ENCODE data around the gene HSD17B12.

Gene HSD17B12

DNA sequence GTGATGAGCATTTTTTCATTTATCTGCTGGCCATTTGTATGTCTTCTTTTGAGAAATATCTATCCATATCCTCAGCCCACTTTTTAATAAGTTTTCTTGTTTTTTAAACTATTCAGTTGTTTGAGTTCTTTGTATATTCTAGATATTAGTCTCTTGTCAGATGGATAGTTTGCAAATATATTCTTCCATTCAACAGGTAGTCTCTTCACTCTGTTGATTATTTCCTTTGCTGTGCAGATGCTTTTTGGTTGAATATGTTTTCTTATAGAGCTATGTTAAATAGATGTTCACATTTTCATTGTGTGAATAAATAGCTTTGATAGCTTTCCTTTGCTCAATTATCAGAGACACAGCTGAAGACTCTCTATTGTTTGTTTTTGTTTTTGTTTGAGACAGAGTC, 131.9 kb downstream of the HSD17B12 start:
- no peak for DNase-seq

DNA sequence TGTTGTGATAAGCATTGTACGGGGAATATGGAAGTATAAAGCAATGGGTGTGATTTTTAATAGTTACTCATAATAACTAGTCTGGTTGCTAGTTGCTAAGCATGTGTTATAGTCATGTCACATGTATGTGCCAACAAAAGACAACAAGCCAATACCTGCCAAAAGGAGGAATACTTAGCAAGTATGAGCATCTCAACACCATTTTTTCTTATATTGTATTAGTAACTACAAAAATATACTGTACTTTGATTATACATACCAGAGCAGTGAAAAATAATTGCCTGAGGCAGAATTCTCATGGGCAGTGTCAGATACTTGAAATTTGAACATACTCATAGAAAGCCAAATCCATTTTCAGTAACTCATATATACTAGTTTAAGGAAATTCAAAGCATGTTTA, 137.7 kb downstream of the HSD17B12 start:
- no peak for DNase-seq

DNA sequence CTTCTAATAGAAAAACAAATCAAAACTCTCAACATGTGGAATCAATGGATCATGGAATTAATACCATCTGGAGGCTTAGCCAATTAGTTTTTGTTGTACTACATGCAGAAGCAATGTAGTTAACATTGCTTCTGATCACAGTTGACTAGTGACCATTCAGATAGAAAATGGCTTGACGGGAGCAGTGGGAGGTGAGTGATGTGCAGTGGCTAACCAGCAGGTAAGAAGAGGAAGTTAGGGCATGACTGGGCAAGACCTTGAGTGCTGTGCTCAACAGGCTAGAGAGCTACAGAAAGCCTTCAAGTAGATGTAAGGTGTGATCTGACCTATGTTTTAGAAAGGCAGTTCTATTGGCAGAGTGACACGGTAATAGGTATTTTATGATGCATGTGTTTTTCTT, 139.4 kb downstream of the HSD17B12 start:
- DNase-seq, result no peak

DNA sequence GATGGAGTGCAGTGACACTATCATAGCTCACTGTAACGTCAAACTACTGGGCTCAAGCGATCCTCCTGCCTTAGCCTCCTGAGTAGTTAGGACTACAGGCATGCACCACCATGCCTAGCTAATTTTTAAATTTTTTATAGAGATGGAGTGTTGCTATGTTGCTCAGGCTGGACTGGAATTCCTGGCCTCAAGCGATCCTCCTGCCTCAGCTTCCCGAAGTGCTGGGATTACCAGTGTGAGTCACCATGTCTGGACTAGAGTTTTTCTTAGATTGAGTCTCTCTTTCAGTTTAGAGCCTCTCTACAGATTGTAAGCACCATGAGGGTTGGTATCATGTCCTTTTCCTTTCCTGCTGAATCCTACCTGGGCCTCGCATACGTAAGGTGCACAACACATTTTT, 142.8 kb downstream of the HSD17B12 start:
- DNase-seq, result no peak

DNA sequence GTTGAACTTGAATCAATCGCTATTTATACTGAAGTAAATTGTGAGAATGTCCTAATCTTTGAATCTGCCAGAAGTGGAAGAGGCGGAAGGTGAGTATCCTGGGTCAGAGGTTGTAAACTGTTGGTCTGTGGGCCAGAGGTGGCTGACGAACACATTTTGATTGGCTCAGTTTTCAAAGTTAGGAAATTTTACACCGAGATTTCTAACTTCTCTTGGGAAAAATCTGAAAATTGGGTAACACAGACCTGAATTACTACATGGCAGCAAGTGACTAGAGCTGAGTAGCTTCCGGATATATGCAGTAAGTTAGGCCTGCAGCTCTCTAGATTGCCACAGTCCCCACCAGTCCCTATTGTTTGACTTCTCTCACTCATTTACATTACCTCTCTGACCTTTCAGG, 143.3 kb downstream of the HSD17B12 start:
- no peak for DNase-seq

DNA sequence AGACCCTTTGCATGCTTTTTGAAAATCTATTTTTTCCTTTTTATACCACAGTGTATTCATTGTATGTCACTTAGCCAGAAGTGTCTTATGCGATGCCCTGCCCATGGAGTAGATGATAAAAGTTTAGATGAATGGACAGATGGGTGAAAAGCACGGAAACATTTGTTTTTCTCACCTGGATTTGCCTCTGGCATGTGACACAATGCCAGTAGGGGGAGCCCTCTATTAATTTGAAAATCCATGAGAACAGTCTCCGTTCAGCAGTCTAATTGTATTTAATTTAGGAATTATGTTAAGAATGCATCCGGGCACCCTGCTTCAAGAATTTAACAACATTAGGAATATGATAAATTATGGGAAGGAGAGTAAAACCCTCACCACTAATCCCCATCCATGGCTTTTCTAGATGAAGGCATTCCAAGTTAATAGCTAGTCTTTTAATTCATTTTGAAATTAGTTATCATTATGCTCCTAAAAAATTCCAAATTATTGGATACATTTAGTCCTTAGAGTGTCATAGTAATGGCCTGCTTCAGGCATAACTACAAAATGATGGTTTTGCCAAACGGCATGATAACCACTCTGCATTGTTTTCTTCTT, 144.8 kb downstream of the HSD17B12 start:
- peak; percentile 7 for DNase-seq

DNA sequence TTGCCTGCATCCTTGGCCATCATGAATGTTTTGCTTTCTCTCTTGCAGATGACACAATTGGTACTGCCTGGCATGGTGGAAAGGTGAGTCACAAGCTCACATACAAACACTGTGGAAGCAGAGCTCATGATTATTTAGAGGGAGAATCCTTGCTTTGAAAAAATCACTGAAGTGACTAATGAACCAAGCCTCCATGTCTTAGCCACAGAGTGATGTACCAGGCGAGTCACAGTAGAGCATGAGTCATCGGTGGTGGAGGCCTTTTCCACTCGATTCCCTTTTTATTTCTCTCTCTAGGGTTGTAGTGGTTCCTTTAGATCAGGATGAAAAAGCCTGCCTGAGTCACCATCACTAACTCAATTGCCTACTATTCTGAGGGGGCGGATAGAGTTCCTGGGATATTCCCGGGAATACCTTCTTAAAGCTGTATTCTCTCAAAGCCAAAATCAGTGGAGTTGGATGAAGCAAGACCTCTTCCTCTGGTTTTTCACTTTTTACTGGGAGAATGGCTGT, 150.4 kb downstream of the HSD17B12 start:
- peak; percentile 43 for DNase-seq

DNA sequence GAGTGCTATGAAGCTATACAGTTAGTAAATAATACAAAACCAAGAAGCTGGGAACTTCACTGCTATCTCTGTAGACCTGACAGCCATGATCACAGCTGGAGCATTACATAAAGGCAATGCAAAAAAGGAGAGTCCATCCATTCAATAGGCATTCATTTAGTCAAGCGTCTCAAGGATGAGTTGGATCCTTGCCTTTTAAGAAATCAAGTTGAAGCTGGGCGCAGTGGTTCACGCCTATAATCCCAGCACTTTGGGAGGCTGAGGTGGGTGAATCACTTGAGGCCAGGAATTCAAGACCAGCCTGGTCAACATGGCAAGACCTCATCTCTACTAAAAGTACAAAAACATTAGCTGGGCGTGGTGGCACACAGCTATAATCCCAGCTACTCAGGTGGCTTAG, 152.0 kb downstream of the HSD17B12 start:
- no peak for DNase-seq

DNA sequence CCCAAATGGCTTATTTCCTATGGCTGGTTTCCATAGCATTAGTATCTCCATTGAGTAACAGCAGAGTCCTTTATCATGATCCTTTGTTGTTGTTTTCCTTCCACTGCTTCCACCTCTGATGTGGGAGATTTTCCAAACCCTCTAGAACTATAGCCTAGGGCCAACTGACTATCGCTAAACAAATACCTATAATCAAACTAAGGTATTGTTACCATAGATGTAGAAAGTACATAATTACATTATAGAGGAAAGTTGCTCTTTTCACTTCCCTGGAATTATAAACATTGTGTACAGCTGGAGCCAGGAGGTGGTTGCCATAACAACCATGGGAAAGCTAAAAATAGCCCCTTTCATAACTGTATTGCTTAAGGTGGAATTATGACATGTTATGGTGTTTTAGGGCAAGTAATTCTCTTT, 153.1 kb downstream of the HSD17B12 start:
- no peak for DNase-seq

DNA sequence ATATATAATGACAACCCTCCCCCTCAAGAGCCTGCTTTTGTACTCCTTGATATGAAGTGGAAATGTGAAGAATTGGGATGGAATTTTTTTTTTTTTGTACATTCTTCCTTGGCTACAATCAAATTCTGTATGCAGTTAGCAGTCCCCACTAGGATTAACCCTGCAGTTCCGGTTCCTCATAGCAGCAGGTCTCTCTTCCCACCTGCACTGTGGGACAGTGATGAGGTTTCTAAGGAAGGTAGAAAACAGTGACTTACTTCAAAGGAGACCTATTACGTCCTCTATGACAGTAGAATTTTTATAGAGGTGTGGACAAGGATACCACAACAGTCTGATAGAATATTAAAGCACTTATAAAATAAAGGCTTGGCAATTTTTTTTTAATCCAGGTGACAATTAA, 153.7 kb downstream of the HSD17B12 start:
- no peak for DNase-seq

DNA sequence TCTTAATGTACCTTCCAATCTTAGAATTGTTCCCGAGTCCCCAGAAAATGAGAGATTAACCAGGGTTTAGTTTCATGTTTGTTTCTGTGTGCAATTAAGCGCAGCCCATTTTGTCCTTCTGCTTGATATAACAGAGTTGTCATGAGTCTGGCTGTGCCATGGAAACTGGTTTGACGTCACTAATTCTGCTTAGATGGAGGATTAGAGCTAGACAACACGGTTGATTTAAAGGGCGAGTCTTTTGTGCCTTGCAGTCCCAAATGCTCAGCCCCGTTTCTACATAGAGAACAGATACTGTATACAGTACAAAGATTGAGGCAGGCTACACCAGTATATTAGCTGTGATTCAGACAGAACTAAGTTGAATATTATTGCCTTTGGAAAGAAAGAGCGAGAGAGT, 154.6 kb downstream of the HSD17B12 start:
- no peak for DNase-seq

DNA sequence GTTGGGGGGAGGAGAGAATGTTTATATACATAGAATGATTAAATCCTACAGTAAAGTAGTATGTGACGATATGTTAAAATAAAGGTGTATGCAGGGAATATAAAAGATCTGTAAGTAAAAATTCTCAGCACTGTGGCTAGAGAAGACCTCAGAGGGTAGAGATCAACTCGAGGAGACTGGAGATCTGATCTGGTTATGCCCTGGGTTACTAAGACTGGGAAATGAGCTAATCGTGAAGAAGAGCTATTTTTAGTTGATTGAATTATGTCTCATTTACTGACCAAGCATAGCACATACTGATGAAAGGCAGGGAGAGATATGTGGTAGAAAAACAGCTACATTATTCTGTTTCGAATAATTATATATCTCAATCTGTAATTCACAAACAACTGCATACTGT, 157.3 kb downstream of the HSD17B12 start:
- no peak for DNase-seq

DNA sequence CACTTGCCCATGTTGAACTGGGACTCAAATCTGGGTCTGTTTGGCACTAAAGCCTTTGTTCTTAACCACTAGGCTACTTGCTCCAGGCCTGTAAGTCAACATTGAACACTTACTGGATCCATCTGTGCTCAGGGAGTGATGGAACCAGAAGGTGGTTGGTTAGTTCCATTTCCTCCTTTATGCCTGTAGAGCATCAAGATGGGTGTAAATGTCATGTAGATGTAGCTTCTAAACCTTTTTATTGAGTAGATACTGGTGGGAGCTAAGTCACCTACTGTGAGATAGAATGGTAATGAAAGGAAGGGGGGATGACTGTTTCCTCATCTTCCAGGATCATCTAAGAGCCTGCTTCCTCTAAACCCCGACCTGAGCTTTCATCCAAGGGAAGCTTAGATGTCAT, 161.5 kb downstream of the HSD17B12 start:
- DNase-seq, result no peak

DNA sequence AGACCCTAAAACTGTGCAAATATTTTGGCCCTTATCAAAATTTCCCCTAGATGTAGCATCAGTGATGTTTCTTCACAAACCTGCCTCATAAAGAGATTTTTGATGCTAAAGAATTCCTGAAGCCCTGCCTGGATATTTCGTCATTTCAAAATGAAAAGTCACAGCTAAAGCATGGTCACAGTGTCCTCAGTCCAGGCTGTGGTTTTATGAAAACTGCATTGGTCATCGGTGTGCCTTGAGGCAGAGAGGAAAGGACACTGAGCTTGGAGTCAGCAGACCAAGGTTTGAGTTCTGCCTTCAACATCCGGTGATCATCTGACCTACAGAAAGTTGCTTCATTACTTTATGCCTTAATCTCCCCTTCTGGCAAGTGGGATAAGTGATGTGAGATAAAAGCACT, 165.3 kb downstream of the HSD17B12 start:
- no peak for DNase-seq

DNA sequence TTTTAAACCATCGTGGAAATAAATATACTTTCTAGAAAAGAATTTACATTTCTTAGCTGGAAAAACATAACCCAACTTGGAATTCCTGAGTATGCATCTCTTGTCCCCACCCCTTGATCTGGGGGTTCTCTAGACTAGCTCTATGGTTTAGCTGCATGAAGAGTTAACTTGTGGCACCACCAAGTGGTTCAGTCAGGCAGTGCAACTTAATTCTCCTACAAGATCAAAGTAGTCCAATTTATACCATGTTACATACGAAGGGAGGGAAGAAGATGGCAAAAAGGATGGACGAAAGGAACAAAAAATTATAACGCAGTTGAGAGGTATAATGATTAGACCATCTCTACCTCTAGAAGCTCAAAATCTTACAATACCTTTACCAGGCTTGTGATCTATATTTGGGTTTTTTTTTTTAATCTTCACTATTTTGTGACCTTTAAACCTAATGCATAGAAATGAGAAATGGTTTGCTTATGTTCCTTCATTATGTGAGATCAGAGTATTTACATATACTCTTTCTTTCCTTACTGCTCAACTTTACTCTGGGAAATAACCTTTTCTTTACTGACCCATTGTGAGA, 171.6 kb downstream of the HSD17B12 start:
- DNase-seq, result peak; percentile 59

DNA sequence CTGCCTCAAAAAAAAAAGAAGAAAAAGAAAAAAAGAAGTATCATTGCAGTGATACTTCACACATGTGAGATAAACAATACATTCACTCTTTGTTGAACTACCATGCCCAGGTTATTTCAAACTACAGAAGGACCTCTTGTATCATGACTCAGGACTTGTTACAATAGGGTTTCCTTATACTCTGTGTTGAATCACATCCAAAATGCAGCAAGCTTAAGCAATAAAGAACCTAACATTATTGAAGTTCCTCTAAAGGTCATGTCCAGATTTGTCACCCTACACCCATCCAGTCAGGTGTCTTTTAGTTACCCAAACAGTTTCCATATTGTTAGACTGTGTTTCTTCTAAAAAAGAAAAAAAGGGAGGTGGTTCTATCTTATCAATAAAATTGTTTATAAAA, 173.2 kb downstream of the HSD17B12 start:
- DNase-seq, result no peak

DNA sequence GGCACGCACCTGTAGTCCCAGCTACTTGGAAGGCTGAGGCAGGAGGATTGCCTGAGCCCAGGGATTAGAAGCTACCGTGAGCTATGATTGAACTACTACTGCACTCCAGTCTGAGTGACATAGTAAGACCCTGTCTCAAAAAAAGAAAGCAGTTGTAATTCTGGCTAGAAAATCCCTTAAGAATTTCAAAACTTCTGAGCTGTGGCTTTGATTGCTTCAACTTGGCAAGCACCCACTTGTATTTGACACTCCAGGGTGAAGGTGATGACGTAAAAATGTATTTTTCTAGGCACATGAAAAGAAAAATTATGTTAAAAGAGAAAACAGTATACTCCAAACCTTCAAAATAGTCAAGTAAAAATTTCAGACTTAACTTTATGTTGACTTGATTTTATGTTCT, 176.5 kb downstream of the HSD17B12 start:
- no peak for DNase-seq

DNA sequence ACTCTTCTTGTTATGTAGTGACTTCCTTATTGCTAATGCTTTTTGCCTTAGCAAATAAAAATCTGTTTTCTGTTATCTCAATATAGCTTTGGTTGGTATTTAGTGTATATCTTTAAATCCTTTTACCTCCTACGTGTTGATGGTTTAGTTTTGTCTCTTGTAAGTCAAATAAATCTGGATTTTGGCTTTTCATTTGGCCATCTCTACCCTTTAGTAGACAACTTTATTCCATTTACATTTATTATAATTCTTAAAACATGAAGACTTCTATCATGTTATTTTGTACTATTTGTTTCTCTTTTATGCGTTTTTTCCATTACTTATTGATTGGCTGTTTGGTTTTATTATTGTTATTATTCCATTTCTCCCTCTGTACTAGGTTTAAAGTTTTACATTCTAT, 180.6 kb downstream of the HSD17B12 start:
- no peak for DNase-seq

DNA sequence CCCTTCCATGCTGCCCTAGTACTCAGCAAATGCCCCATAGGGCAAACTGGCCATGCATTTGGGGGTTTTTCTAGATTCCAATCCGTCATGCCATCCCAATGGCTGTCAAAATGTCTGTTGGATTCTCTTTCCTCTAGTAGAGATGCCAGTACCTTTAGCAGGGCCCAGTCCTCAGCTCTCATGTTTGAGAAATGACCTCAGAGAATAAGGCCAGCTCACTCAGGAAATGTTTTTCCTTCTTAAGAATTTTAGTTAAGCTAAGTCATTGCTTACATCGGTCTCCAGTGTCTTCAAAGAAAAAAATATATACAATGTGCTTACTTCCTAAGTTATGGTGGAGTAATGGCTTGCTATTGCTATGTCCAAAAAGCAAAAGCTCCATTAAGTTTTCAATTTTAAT, 186.0 kb downstream of the HSD17B12 start:
- DNase-seq, result no peak

DNA sequence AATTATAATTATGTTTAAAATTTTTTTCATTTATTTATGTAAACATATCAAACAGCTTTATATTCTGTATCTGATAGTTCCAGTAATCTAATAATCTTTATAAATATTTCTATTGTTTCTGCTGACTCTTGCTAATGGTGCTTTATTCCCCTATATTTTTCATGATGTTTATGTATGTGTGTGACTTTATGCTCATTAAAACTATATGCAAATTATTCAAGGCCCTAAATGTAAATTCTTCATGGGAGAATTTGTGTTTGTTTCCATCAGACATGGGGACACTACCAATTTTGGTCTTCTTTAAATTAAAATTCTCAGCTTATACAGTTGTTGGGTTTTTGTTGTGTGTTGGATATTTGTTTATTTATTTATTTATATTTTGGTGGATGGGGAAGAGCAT, 186.4 kb downstream of the HSD17B12 start:
- no peak for DNase-seq

DNA sequence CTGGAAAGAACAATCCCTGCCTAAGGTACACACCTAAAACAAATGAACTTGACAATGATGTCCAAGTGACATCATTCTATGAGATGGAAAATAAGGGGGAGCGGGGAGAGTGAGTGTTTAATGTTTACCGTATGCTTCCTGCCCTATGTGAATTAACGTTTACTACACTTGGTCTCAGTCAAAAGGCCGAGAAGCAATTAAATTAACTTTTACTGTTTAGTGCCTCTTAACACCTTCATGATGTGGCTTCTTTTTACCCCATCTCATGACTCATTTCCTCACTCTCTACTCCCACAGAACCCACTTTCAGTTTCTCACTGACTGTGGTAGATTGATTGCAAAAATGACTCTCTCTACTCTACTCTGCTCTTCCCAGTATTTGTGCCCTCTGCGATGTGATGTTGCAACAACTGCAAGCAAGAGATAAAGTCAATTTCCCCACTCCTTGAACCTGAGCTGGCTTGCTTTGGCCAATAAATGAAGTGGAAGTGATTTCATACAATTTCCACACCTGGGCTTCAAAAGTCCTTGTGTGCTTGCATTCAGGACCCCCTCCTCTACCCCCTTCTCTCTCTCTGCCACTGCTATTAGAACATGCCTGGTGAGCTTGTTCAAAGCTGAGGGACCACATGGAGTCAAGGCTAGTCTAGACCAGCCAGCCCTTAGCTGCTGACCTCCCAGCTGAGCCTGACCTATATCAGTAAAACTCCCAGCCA, 188.5 kb downstream of the HSD17B12 start:
- DNase-seq, result peak; percentile 5

DNA sequence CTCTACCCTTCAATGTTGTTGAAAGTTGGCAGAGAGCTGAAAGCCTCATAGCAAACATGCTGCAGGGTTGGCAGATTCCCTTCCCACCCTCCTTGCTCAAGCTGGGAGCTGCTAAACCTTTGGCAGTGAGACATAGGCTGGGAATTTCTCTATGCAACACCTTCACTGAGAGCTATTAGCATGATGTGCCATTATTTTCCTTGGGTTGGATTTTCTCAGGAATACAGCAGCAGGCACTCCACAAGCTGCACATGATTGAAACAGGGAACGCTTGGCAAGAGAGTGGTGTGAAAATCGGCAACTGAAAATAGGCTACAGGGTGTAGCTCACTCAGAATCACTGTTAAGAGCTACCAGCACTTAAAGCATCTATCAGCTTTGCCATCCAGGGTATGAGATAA, 190.5 kb downstream of the HSD17B12 start:
- no peak for DNase-seq

DNA sequence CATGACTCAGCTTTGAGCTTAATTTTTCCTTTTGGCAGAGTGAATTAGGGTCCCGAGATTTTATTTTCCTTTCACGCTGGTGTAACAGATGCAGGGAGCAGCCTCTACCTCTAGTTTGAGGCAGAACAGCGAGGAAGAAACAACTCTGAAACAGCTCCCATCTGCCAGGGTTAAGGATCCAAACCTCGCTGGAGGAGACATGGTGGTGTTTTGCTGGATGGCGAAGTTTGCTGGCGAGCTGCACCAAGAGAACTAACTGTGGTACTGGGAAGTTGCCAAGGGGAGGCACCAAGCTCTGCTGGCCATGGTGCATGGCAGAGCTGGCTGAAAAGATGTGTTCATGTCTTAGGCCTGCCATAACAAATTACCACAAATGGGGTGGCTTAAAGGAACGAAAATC, 192.5 kb downstream of the HSD17B12 start:
- DNase-seq, result no peak

DNA sequence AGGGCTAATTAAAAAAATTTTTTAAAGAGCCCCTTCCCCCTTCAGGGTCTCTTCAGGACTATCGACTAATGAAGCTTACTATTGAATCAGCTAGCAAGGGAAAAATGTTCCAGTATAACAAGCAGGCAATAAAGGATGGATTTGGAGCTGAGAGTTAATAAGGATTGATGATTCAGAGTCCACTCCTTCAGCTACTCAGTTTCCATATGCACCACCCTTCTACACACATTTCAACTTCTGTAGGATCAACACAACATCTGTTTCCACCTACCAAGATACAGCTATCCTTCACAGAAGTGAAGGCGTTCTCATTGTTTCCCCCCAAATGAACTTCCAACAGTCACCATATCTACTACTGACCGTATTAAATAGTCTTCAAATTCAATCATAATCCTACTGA, 193.5 kb downstream of the HSD17B12 start:
- DNase-seq, result no peak

DNA sequence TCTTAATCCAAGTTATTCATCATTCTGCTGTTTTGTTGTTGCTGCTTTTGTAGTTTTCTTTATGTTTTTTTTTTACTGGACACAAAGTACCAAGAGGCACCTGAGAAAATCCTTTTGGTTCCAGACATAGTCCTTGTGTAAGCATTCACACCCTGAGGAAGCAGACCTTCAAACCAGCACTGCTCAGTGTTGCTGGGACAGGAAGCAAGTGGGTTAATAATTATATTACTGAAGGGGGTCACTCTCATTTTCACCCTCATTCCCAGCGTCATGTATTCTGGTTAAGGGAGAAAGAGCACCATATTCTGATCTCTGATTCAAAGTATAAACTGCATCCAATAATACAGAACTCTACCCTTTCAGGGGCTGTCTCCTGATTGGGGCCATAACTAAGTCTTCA, 194.2 kb downstream of the HSD17B12 start:
- no peak for DNase-seq

All from CD4-positive, alpha-beta T cell treated with Interleukin-17A for 4 hours (primary cell).